GM23338 (cell line): ENCODE data around the gene TTC21B. TPM values are rescaled to one million over a fixed set of nuclear protein-coding genes. Genes with fewer than 3 reads are reported as not detected.

Experiments
- CREB1 ChIP-seq: fragments of 250-450 bp; sonication (Bioruptor Pico); IDR thresholded peaks from 2 replicates; pipeline ENCODE4 v1.5.0; 2020; ENCODE audit warnings: low read depth, mild to moderate bottlenecking, moderate library complexity
- EZH2 ChIP-seq: fragments of 200-600 bp; sonication (generic); IDR thresholded peaks from one replicate; pipeline ENCODE4 v1.8.0; 2017; ENCODE audit warnings: antibody characterized with exemption, mild to moderate bottlenecking, low read depth; ENCODE audit not compliant: unreplicated experiment
- JUNB ChIP-seq: IDR thresholded peaks from one replicate; pipeline ENCODE4 v1.6.1; 2016; ENCODE audit warnings: antibody characterized with exemption; ENCODE audit not compliant: unreplicated experiment
- ZNF114 ChIP-seq: fragments of 250-450 bp; sonication (Bioruptor Pico); IDR thresholded peaks from 2 replicates; pipeline ENCODE4 v1.5.0; 2020; ENCODE audit warnings: mild to moderate bottlenecking, moderate library complexity
- polyA plus RNA-seq: library from polyadenylated mRNA; unstranded; fragments of >200 nt; fragmentation: Nextera tagmentation; extraction: Ambion mirVana; gene quantifications from 2 replicates; pipeline ENCODE4 v1.2.1, GENCODE V29; 2016
- total RNA-seq: library from RNA; depleted of rRNA; stranded (reverse); fragments of >200 nt; shearing (Covaris generic); gene quantifications from 2 replicates; pipeline ENCODE4 v1.2.3, GENCODE V29; 2014
- TF ChIP-seq, protein P1 (sequence below): fragments of 250-450 bp; sonication (Bioruptor Pico); IDR thresholded peaks from 2 replicates; pipeline ENCODE4 v1.5.0; 2020; ENCODE audit warnings: mild to moderate bottlenecking, moderate library complexity
- TF ChIP-seq, protein P2 (sequence below): IDR thresholded peaks from 2 replicates; pipeline ENCODE4 v1.6.1; 2016; ENCODE audit warnings: antibody characterized with exemption
- TF ChIP-seq, protein P3 (sequence below): IDR thresholded peaks from one replicate; pipeline ENCODE4 v1.6.1; 2018; ENCODE audit warnings: antibody characterized with exemption; ENCODE audit not compliant: unreplicated experiment

Gene TTC21B
- total and polyA plus RNA-seq, 2 experiments from 2014 or later, result 10.1 to 32.8 TPM

- TF ChIP-seq, protein P1, sequence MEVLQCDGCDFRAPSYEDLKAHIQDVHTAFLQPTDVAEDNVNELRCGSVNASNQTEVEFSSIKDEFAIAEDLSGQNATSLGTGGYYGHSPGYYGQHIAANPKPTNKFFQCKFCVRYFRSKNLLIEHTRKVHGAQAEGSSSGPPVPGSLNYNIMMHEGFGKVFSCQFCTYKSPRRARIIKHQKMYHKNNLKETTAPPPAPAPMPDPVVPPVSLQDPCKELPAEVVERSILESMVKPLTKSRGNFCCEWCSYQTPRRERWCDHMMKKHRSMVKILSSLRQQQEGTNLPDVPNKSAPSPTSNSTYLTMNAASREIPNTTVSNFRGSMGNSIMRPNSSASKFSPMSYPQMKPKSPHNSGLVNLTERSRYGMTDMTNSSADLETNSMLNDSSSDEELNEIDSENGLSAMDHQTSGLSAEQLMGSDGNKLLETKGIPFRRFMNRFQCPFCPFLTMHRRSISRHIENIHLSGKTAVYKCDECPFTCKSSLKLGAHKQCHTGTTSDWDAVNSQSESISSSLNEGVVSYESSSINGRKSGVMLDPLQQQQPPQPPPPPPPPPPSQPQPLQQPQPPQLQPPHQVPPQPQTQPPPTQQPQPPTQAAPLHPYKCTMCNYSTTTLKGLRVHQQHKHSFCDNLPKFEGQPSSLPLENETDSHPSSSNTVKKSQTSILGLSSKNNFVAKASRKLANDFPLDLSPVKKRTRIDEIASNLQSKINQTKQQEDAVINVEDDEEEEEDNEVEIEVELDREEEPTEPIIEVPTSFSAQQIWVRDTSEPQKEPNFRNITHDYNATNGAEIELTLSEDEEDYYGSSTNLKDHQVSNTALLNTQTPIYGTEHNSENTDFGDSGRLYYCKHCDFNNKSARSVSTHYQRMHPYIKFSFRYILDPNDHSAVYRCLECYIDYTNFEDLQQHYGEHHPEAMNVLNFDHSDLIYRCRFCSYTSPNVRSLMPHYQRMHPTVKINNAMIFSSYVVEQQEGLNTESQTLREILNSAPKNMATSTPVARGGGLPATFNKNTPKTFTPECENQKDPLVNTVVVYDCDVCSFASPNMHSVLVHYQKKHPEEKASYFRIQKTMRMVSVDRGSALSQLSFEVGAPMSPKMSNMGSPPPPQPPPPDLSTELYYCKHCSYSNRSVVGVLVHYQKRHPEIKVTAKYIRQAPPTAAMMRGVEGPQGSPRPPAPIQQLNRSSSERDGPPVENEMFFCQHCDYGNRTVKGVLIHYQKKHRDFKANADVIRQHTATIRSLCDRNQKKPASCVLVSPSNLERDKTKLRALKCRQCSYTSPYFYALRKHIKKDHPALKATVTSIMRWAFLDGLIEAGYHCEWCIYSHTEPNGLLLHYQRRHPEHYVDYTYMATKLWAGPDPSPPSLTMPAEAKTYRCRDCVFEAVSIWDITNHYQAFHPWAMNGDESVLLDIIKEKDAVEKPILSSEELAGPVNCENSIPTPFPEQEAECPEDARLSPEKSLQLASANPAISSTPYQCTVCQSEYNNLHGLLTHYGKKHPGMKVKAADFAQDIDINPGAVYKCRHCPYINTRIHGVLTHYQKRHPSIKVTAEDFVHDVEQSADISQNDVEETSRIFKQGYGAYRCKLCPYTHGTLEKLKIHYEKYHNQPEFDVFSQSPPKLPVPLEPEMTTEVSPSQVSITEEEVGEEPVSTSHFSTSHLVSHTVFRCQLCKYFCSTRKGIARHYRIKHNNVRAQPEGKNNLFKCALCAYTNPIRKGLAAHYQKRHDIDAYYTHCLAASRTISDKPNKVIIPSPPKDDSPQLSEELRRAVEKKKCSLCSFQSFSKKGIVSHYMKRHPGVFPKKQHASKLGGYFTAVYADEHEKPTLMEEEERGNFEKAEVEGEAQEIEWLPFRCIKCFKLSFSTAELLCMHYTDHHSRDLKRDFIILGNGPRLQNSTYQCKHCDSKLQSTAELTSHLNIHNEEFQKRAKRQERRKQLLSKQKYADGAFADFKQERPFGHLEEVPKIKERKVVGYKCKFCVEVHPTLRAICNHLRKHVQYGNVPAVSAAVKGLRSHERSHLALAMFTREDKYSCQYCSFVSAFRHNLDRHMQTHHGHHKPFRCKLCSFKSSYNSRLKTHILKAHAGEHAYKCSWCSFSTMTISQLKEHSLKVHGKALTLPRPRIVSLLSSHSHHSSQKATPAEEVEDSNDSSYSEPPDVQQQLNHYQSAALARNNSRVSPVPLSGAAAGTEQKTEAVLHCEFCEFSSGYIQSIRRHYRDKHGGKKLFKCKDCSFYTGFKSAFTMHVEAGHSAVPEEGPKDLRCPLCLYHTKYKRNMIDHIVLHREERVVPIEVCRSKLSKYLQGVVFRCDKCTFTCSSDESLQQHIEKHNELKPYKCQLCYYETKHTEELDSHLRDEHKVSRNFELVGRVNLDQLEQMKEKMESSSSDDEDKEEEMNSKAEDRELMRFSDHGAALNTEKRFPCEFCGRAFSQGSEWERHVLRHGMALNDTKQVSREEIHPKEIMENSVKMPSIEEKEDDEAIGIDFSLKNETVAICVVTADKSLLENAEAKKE (CRISPR knock-in tag), result no peak
- TF ChIP-seq EZH2, result no peak
- TF ChIP-seq, protein P2, sequence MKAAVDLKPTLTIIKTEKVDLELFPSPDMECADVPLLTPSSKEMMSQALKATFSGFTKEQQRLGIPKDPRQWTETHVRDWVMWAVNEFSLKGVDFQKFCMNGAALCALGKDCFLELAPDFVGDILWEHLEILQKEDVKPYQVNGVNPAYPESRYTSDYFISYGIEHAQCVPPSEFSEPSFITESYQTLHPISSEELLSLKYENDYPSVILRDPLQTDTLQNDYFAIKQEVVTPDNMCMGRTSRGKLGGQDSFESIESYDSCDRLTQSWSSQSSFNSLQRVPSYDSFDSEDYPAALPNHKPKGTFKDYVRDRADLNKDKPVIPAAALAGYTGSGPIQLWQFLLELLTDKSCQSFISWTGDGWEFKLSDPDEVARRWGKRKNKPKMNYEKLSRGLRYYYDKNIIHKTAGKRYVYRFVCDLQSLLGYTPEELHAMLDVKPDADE, result no peak
- TF ChIP-seq, protein P3, sequence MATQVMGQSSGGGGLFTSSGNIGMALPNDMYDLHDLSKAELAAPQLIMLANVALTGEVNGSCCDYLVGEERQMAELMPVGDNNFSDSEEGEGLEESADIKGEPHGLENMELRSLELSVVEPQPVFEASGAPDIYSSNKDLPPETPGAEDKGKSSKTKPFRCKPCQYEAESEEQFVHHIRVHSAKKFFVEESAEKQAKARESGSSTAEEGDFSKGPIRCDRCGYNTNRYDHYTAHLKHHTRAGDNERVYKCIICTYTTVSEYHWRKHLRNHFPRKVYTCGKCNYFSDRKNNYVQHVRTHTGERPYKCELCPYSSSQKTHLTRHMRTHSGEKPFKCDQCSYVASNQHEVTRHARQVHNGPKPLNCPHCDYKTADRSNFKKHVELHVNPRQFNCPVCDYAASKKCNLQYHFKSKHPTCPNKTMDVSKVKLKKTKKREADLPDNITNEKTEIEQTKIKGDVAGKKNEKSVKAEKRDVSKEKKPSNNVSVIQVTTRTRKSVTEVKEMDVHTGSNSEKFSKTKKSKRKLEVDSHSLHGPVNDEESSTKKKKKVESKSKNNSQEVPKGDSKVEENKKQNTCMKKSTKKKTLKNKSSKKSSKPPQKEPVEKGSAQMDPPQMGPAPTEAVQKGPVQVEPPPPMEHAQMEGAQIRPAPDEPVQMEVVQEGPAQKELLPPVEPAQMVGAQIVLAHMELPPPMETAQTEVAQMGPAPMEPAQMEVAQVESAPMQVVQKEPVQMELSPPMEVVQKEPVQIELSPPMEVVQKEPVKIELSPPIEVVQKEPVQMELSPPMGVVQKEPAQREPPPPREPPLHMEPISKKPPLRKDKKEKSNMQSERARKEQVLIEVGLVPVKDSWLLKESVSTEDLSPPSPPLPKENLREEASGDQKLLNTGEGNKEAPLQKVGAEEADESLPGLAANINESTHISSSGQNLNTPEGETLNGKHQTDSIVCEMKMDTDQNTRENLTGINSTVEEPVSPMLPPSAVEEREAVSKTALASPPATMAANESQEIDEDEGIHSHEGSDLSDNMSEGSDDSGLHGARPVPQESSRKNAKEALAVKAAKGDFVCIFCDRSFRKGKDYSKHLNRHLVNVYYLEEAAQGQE, result no peak
- no peak for TF ChIP-seq ZNF114 (CRISPR knock-in tag)
- TF ChIP-seq JUNB, result no peak
- no peak for TF ChIP-seq CREB1 (CRISPR knock-in tag)
These were observed 296 bp downstream of the TTC21B start (continued) for GRCh38 chr2:165953306-165953654.
